Measurements from ENCODE around the gene RPL36A.

The RPL36A gene

GRCh38 chrX:101407748-101408531 is 17.1 kb downstream of the RPL36A start, which contains the start of the genes GLA and HNRNPH2:
TSS of gene GLA (minus strand) at chrX:101407925. CDS start at chrX:101407903, 22 bp downstream.
TSS of gene HNRNPH2 (plus strand) at chrX:101408222. CDS start at chrX:101411989, 3,767 bp downstream.
- TF ChIP-seq GATA1 (IDR thresholded peaks at IDR 0.05; ENCODE audit: low read depth, low read length) (no peak), POLR2A (IDR thresholded peaks at IDR 0.05; ENCODE audit: low read length) (peak; percentile 95)
- peak; percentile 97 to 99 for DNase-seq

GRCh38 chrX:101408532-101408841 is 17.7 kb downstream of the RPL36A start:
- TF ChIP-seq POLR2A (IDR thresholded peaks at IDR 0.05; ENCODE audit: low read length) (no peak), GATA1 (IDR thresholded peaks at IDR 0.05; ENCODE audit: low read depth, low read length) (no peak)
- DNase-seq: peak in 1 of 2 experiments; percentile 87

GRCh38 chrX:101409043-101409442 is 18.2 kb downstream of the RPL36A start:
- TF ChIP-seq POLR2A (IDR thresholded peaks at IDR 0.05; ENCODE audit: low read length) (no peak), GATA1 (IDR thresholded peaks at IDR 0.05; ENCODE audit: low read depth, low read length) (no peak)
- DNase-seq: peak; percentile 22 to 47

GRCh38 chrX:101410461-101410860 is 19.6 kb downstream of the RPL36A start:
- TF ChIP-seq GATA1 (IDR thresholded peaks at IDR 0.05; ENCODE audit: low read depth, low read length) (no peak), POLR2A (IDR thresholded peaks at IDR 0.05; ENCODE audit: low read length) (no peak)
- DNase-seq: no peak

- no peak for DNase-seq
- TF ChIP-seq POLR2A (IDR thresholded peaks at IDR 0.05; ENCODE audit: low read length) (no peak), GATA1 (IDR thresholded peaks at IDR 0.05; ENCODE audit: low read depth, low read length) (no peak)
Measured at GRCh38 chrX:101411984-101412383, 21.2 kb downstream of the RPL36A start.

GRCh38 chrX:101415180-101416145 is 24.7 kb downstream of the RPL36A start:
- TF ChIP-seq GATA1 (IDR thresholded peaks at IDR 0.05; ENCODE audit: low read depth, low read length) (no peak), POLR2A (IDR thresholded peaks at IDR 0.05; ENCODE audit: low read length) (no peak)
- DNase-seq: peak; percentile 79 to 87

- DNase-seq: no peak
- no peak for TF ChIP-seq POLR2A (IDR thresholded peaks at IDR 0.05; ENCODE audit: low read length)
- no peak for TF ChIP-seq GATA1 (IDR thresholded peaks at IDR 0.05; ENCODE audit: low read depth, low read length)
Measured at GRCh38 chrX:101416691-101417090, 25.9 kb downstream of the RPL36A start.

- DNase-seq: peak; percentile 30 to 63
- TF ChIP-seq GATA1 (IDR thresholded peaks at IDR 0.05; ENCODE audit: low read depth, low read length): peak; percentile 15
- no peak for TF ChIP-seq POLR2A (IDR thresholded peaks at IDR 0.05; ENCODE audit: low read length)
Measured at GRCh38 chrX:101417190-101417589, 26.4 kb downstream of the RPL36A start.

GRCh38 chrX:101417981-101418841 is 27.4 kb downstream of the RPL36A start:
- no peak for TF ChIP-seq POLR2A (IDR thresholded peaks at IDR 0.05; ENCODE audit: low read length)
- TF ChIP-seq GATA1 (IDR thresholded peaks at IDR 0.05; ENCODE audit: low read depth, low read length): no peak
- peak; percentile 31 to 43 for DNase-seq

GRCh38 chrX:101419489-101419888 is 28.7 kb downstream of the RPL36A start:
- TF ChIP-seq POLR2A (IDR thresholded peaks at IDR 0.05; ENCODE audit: low read length): no peak
- no peak for TF ChIP-seq GATA1 (IDR thresholded peaks at IDR 0.05; ENCODE audit: low read depth, low read length)
- DNase-seq: no peak

- TF ChIP-seq POLR2A (IDR thresholded peaks at IDR 0.05; ENCODE audit: low read length): no peak
- DNase-seq: no peak
Measured at GRCh38 chrX:101427954-101428353, 37.1 kb downstream of the RPL36A start.

GRCh38 chrX:101429934-101430333 is 39.1 kb downstream of the RPL36A start:
- no peak for TF ChIP-seq GATA1 (IDR thresholded peaks at IDR 0.05; ENCODE audit: low read depth, low read length)
- no peak for TF ChIP-seq POLR2A (IDR thresholded peaks at IDR 0.05; ENCODE audit: low read length)
- DNase-seq: no peak

- DNase-seq: no peak
- TF ChIP-seq POLR2A (IDR thresholded peaks at IDR 0.05; ENCODE audit: low read length): no peak
- no peak for TF ChIP-seq GATA1 (IDR thresholded peaks at IDR 0.05; ENCODE audit: low read depth, low read length)
Measured at GRCh38 chrX:101430457-101431078, 39.8 kb downstream of the RPL36A start.

Measured in erythroblast (primary cell).